HFF-Myc (cell line): ENCODE measurements around the gene MAP3K5.
A peak's percentile ranks its signal among the peaks of the same experiment; 100 is the strongest.

Source experiments
- DNase-seq: peaks from one replicate; pipeline ENCODE4 v3.0.0-alpha.2; 2011; ENCODE audit warnings: low read depth; ENCODE audit errors: extremely low read depth
- H3K4me3 ChIP-seq: replicated peaks from 2 replicates; pipeline ENCODE4 v1.5.1; 2011; ENCODE audit warnings: low read depth, mild to moderate bottlenecking, control low read depth, low read length
- TF ChIP-seq, protein P1 (sequence below): IDR thresholded peaks from 2 replicates; pipeline ENCODE4 v1.5.1; 2012; ENCODE audit warnings: mild to moderate bottlenecking, low read depth, low read length, control low read depth; ENCODE audit errors: missing control alignments

Gene MAP3K5

GRCh38 chr6:136757150-136757549 is 35.1 kb downstream of the MAP3K5 start:
- DNase-seq = no peak

DNA sequence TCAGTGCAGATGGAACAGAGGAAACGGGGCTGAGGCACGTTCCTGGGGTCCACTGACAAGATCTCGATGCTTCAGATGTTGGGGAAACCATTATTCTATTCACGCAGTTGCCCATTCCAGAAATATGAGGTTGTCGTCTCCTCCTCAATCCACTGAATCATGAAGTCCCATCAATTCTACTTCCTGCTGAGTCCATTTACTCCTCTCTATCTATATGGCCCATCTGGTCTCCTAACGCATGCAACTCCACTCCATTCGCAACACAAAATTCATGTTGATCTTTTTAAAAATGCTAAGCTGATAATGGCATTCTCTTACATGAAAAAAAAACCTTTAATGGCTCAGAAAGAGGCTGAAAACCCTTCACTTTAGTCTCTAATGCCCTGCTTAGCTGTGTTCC is 37.5 kb downstream of the MAP3K5 start:
- TF ChIP-seq, protein P1, sequence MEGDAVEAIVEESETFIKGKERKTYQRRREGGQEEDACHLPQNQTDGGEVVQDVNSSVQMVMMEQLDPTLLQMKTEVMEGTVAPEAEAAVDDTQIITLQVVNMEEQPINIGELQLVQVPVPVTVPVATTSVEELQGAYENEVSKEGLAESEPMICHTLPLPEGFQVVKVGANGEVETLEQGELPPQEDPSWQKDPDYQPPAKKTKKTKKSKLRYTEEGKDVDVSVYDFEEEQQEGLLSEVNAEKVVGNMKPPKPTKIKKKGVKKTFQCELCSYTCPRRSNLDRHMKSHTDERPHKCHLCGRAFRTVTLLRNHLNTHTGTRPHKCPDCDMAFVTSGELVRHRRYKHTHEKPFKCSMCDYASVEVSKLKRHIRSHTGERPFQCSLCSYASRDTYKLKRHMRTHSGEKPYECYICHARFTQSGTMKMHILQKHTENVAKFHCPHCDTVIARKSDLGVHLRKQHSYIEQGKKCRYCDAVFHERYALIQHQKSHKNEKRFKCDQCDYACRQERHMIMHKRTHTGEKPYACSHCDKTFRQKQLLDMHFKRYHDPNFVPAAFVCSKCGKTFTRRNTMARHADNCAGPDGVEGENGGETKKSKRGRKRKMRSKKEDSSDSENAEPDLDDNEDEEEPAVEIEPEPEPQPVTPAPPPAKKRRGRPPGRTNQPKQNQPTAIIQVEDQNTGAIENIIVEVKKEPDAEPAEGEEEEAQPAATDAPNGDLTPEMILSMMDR = no peak
- DNase-seq = no peak
- no peak overlapping the region for H3K4me3 ChIP-seq

More at GRCh38 chr6:136757150-136757549, 35.1 kb downstream of the MAP3K5 start:
- H3K4me3 ChIP-seq = no peak overlapping the region
- TF ChIP-seq, protein P1 = no peak

DNA sequence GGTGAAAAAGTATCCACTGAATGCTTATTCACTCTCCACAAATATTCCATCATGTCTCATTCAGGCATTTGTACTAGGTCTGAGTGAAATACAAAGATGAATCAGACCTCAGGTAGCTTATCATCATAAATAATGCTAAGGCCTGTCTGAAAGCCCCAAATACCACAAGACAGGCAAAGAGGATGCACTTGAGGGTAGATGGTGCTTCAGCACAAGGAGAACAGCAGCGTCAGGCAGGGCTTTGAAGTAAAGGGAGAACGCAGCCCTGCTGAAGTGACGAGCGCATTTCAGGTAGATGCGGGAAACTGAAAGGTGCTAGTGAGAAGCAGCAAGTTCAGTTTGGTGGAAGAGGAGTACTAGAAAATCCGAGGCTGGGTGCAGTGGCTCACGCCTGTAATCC is 38.7 kb downstream of the MAP3K5 start:
- no peak overlapping the region for H3K4me3 ChIP-seq
- TF ChIP-seq, protein P1 = no peak
- no peak for DNase-seq

DNA sequence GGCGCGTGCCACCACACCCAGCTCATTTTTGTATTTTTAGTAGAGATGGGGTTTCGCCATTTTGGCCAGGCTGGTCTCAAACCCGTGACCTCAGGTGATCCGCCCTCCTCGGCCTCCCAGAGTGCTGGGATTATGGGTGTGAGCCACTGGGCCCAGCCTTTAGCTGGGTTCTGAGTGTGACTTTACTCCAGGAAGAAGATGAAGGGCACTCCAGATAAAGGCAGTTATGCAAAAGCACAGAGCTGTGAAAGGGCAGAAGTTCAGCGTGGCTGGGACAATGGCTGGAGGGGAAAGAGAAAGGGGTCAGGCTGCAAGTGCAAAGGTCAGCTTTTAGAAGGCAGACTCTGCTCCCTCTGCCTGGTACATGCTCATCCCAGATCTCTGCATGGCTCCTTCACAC is 39.7 kb downstream of the MAP3K5 start:
- TF ChIP-seq, protein P1 = no peak
- no peak for DNase-seq
- H3K4me3 ChIP-seq = no peak overlapping the region

GRCh38 chr6:136751991-136752390 is 40.3 kb downstream of the MAP3K5 start:
- TF ChIP-seq, protein P1 = no peak
- DNase-seq = no peak
- no peak overlapping the region for H3K4me3 ChIP-seq

DNA sequence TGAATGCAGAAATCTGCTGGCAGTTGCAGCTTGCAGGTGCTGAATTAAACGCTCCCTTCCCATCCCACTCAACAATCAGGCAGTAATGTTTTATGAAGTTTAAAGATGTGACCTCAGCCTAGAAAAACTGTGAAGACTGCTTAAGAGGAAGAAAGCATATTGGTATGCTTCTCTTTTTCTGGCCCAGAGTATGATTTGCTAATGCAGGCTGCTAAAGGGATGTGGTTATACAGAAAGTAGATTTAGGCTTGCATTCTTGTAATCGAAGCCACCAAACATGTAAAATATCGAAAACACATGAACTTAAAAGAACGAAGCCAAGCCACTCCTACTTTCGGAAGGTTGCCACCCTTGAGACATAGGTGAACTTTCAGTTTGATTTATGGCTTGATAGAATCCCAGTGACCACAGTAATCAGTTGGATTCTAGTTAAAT is 40.7 kb downstream of the MAP3K5 start:
- TF ChIP-seq, protein P1 = no peak
- no peak overlapping the region for H3K4me3 ChIP-seq
- peak; percentile 16 for DNase-seq
